Measurements from ENCODE around the gene OPA3. TPM values are rescaled to one million over a fixed set of nuclear protein-coding genes. Genes with fewer than 3 reads are reported as not detected.

Gene OPA3
- total RNA-seq, 1 experiment from 2014 or later = 15.2 TPM

- CTCF ChIA-PET = no interaction called here
- POLR2A ChIA-PET (ENCODE audit: low non-redundant PET) = no interaction called here
- peak; percentile 79 for DNase-seq (ENCODE audit: low spot score)
- no peak for TF ChIP-seq CTCF (conservative IDR thresholded peaks at IDR 0.05; ENCODE audit: low read depth, low read length)
- TF ChIP-seq EZH2 (IDR thresholded peaks at IDR 0.05; ENCODE audit: borderline replicate concordance, low read depth, low read length, poor library complexity, severe bottlenecking) = no peak
- Histone ChIP-seq H3K36me3 (ENCODE audit: insufficient read depth, low read length, poor library complexity, severe bottlenecking) (peaks cover 5% of the 10 kb centered on the region), H3K9me3 (ENCODE audit: low read depth, low read length, poor library complexity, severe bottlenecking) (no peaks in the 10 kb centered on the region), H3K4me1 (ENCODE audit: insufficient read depth, low read length, poor library complexity, severe bottlenecking) (peaks cover 16% of the 10 kb centered on the region), H3K27ac (ENCODE audit: low read depth, low read length, poor library complexity, severe bottlenecking) (no peak overlapping the region), H3K4me3 (ENCODE audit: low read depth, low read length, poor library complexity, severe bottlenecking) (no peak overlapping the region), H3K27me3 (replicated peaks; ENCODE audit: insufficient read depth, low read depth, low read length, poor library complexity) (no peaks in the 10 kb centered on the region)
- BruUV-seq (replicated peaks) = no TSS peak
- intact Hi-C loops (cut with micrococcal nuclease; ENCODE audit: unreplicated experiment) = no loop called here
These were observed 29.5 kb upstream of the OPA3 start for GRCh38 chr19:45613926-45614725.

DNA sequence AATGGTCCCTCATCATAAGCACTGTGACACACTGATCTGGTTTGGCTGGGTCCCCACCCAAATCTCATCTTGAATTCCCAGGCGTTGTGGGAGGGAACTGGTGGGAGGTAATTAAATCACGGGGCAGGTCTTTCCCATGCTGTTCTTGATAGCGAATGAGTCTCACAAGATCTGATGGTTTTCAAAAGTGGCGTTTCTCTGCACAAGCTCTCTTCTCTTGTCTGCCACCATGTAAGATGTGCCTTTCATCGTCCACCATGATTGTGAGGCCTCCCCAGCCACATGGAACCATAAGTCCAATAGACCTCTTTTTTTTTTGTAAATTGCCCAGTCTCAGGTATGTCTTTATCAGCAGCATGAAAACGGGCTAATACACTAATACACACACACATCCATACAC, 24.3 kb upstream of the OPA3 start:
- CTCF ChIA-PET = interaction anchor here (0.5 kb wide), 1 partner anchor 9 kb away, joined by 3 read pairs; no protein-coding TSS in a partner anchor

More for the DNA sequence above, 24.3 kb upstream of the OPA3 start:
- intact Hi-C loops (cut with micrococcal nuclease; ENCODE audit: unreplicated experiment) = loop anchor here (5.0 kb wide), 1 partner anchor 33 kb away; no protein-coding TSS in a partner anchor
- H3K27me3 ChIP-seq (replicated peaks; ENCODE audit: insufficient read depth, low read depth, low read length, poor library complexity) = no peaks in the 10 kb centered on the region
- POLR2A ChIA-PET (ENCODE audit: low non-redundant PET) = no interaction called here
- H3K27ac ChIP-seq (ENCODE audit: low read depth, low read length, poor library complexity, severe bottlenecking) = no peak overlapping the region
- H3K4me1 ChIP-seq (ENCODE audit: insufficient read depth, low read length, poor library complexity, severe bottlenecking) = peaks cover 10% of the 10 kb centered on the region
- no peak for DNase-seq (ENCODE audit: low spot score)
- peaks cover 5% of the 10 kb centered on the region for H3K36me3 ChIP-seq (ENCODE audit: insufficient read depth, low read length, poor library complexity, severe bottlenecking)
- no peak overlapping the region for H3K4me3 ChIP-seq (ENCODE audit: low read depth, low read length, poor library complexity, severe bottlenecking)
- no TSS peak for BruUV-seq (replicated peaks)
- no peaks in the 10 kb centered on the region for H3K9me3 ChIP-seq (ENCODE audit: low read depth, low read length, poor library complexity, severe bottlenecking)
- no peak for TF ChIP-seq CTCF (conservative IDR thresholded peaks at IDR 0.05; ENCODE audit: low read depth, low read length)
- no peak for TF ChIP-seq EZH2 (IDR thresholded peaks at IDR 0.05; ENCODE audit: borderline replicate concordance, low read depth, low read length, poor library complexity, severe bottlenecking)
